ENCODE measurements around the gene RYR3.

Gene RYR3

DNA sequence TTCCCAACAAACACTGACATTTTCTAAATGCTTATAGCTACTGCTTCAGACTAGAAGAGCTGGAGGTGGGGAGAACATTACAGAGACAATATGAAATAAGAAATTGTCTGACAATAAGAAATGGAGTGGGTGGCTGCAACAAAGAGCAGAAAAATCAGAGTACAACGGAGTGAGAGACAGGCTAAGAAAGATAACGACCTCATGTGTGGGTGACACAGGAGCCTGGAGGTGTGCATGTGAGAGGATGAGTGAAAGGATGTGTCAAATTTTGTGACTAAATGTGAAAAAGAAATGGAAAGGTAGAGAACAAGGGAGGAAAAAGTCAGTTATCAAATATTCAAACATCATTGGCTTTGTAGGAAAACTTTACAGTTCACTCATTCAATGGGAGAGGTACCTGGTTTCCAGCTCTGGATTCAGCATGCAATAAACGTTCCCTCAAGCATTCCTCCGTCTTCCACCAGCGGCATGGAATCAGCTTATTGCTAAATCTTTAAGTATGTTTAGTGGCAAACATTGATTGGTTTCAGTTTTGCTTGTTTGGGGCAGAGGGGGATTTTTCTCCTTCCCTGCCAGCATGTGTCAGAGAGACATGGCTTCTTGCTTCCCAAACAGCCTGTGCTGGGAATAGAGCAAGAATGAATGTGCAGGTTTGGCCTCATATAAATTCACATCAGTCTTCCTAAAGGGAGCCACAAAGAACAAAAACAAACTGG is 553.8 kb downstream of the RYR3 start:
- DNase-seq (ENCODE audit: low read depth in 3 of 3, low spot score in 1 of 3), result no peak

DNA sequence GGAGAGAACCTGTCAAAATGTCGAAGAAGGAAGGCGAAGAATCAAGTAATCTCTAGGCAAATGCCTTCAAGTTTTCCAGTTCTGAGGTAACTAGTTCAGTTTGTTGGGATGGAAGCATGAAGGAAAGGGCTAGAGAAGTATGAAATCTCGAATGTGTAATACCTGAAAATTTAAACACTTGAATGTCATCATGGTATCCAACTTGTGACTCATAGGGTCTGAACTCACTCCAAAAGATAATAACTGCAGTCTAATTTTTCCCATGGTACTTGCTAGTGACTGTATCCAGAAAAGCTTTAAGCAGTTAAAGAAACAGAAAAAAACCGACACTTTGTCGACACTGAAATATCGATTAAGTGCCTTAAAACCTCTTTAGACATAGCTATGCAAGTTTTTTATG is 554.6 kb downstream of the RYR3 start:
- DNase-seq (ENCODE audit: low read depth in 3 of 3, low spot score in 1 of 3), result no peak

DNA sequence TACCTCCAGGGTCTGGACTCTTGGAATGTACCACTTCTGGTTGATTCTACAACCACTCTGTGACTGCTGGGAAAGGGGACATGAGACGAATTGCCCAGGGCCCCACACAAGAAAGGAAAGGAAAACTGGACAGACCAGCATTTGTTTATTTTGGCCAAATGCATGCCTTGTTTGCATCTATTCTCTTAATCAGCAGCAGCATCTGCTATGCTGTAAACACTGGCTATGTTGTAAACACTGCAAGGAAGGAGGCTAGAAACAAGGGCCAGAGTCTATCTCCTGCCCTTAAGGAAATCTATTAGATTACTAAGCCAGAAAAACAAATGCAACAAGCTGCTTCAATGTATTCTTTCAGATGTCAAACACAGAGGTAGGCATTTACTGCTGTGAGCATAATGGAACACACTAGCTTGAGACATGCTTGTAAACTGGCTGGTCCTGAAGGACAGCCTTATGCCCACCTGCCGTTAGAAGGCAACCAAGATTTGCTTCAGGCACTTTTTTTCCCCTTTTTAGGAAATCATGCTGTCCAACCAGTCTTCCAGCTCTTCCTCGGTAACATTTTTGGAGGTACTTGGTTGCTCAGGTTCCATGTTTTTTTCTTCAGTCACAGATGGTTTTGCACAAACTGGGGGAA is 555.5 kb downstream of the RYR3 start:
- DNase-seq (ENCODE audit: low read depth in 3 of 3, low spot score in 1 of 3), result no peak

DNA sequence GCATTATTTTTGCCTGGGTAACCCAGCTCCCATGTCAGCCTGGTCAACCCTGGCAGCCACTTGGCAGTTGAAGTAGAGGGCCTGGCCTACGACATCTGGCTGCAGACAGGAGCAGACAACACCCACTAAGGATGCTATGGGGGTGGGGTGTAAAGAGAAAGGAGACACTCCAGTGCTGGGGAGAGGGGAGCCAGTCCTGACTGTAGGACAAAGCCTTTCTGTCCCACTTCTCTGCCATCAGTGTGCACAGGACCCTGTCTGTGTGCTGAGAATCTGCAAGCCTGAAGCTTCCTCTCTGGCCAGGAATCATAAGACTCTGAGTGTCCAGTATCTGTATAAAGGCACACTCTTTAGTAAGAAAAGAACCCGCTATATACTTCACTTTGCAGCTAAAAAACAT is 561.2 kb downstream of the RYR3 start:
- no peak for DNase-seq (ENCODE audit: low read depth in 3 of 3, low spot score in 1 of 3)

DNA sequence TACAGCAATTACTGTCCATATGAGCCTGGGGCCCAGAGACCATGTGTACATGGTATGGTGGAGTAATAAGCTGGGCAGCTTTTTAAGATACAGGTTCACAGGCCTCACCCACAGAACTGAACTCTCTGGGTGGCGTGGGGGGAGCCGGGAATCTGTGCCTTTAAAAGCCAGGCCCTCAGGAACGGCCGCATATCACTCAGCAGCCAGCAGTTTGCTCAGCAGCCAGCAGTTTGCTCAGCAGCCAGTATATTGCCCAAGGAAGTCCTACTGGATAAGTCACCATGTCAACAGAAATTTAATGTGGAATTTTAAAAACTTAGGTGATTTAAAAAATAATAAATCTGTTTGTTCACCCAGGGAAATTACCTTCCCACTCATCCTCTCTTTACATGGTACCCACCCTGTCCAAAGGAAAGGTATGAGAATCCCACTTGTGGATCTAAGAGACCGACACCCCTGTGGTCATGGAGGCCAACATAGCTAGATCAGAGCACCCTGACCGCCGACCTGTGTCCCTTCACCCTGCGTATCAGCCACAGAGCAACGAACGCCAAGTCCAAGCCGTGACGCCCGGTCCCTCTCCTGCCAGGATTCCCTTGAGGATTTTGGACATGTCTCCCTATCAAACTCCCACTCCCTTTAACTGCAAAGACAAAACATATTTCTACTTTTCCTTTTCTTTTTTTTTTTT is 561.8 kb downstream of the RYR3 start:
- no peak for DNase-seq (ENCODE audit: low read depth in 3 of 3, low spot score in 1 of 3)

DNA sequence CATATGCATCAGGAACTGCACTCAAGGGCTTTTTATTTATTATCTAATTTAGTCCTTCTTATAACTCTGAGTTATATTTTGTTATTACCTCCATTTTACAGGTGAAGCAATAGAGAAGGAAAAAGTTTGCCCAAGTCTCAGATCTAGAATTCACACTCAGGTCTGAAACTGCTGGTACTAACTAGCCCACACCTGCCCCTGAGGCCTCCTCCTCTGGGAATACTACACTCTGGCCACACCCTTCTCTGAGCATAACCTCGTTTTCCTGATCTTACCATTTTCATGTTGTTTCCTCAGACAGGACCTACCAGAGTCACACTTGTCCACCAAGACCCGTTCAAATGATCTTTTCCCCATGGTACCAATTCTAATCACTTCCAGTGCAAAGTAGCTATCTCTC is 563.4 kb downstream of the RYR3 start:
- DNase-seq (ENCODE audit: low read depth in 3 of 3, low spot score in 1 of 3), result no peak

DNA sequence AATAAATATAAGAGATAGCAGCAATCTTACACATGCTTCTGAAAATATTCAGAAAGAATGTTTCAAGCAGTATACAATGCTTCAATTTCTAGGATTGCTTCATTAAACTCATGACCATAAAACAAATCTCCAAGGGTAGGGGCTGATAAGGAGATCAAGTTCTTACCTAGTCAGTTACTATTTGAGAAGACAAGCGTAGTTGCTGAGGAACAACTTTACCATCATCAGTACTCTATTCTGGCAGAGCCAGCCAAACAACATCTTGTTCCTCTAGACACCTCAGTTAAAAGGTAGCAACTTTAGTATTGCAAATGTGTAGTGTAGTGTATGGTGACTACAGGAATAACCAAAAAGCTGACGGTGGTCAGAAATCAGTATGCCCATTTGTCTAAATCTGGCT is 572.2 kb downstream of the RYR3 start:
- DNase-seq (ENCODE audit: low read depth in 3 of 3, low spot score in 1 of 3), result no peak

DNA sequence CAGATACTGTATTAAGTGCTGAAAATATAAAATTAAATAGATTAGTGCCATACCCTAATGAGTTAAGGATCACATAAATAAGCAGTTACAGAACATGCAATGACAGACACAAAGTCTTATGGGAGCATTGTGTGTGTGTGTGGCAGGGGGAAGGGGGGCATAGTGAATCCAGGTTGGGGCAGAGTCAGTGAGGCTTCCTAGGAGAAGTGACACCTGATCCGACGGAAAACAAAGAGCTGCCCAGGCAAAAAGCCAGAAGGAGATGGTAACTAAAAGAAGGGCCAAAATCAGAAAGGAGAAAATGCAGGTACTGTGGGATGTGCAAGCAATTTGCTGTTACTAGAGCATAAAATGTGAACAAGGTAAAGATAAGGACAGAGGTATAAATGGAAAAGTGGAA is 577.4 kb downstream of the RYR3 start:
- no peak for DNase-seq (ENCODE audit: low read depth in 3 of 3, low spot score in 1 of 3)

DNA sequence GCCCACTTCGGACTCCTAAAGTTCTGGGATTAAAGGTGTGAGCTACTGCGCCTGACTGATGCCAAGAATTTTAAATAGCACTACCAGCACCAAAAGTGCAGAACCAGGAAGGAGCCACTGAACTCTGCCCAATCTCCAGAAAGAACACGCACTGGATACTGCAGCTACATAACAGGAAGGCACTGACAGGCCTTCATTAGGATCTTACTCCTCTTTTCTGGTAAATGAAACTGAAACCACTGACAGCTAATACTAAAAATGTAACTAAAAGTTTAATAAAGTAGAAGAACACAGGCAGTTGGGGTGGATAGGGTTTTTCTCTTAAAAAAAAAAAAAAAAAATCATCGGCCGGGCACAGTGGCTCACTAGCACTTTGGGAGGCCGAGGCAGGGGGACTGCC is 583.4 kb downstream of the RYR3 start:
- DNase-seq (ENCODE audit: low read depth in 3 of 3, low spot score in 1 of 3), result no peak

DNA sequence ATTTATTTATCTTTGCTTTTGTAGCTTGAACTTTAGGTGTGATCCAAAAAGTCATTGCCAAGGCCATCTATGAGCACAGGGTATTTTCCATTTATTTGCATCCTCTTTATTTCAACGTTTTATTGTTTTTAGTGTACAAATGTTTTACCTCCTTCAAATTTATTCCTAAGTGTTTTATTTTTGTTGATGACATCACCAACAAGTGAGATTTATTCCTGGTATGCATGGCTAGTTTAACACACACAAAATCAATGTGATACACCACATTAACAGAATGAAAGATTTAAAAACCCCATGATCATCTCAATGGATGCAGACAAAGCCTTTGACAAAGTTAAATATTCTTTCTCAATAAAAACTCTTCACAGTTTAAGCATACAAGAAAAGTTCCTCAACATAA is 591.3 kb downstream of the RYR3 start:
- no peak for DNase-seq (ENCODE audit: low read depth in 3 of 3, low spot score in 1 of 3)

DNA sequence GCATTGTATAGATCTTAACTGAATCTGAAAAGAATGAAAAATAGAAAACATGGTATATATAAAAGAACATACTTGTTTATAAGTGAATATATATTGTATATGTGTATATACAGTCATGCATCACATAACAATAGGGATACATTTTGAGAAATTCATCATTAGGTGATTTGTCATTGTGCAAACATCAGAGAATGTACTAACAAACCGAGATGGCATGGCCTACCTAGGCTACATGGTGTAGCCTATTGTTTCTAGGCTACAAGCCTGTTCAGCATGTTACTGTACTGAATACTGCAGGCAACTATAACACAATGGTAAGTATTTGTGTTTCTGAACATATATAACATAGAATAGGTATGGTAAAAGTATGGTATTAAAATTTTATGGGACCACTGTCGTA is 592.9 kb downstream of the RYR3 start:
- no peak for DNase-seq (ENCODE audit: low read depth in 3 of 3, low spot score in 1 of 3)

DNA sequence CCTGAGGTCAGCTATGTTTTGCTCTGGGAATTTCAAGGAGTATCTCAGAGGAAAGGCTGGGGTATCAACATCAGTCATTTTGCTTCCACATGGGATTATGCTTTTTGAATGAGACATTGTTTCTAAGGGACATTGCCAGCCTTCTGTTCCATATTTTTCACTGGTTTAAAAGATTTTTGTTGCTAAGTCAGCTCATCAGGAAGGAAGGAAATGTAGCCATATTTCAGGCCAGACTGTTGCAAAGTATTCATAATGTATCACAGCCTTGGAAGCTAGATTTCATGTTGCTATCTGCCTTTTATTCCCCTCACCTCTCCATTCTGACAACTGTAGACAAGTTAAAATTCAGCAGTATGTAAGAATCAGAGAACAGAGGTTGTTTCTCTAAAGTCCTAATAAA is 596.6 kb downstream of the RYR3 start:
- no peak for DNase-seq (ENCODE audit: low read depth in 3 of 3, low spot score in 1 of 3)

DNA sequence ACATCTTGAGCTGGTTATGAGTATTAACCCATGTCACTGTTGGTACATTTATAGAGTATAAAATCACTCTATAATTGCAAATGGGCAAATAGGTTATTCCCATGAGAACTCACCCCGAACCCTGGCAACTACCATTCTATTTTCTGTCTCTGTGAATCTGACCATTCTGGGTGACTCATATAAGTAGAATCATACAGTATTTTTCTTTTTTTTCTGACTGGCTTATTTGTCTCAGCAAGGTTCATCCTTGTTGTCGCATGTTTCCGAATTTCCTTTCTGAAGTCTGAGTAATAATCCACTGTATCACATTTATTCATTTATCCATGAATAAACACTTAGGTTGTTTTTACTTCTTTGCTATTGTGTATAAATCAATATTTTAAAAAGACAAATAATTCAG is 597.6 kb downstream of the RYR3 start:
- DNase-seq (ENCODE audit: low read depth in 3 of 3, low spot score in 1 of 3), result no peak

DNA sequence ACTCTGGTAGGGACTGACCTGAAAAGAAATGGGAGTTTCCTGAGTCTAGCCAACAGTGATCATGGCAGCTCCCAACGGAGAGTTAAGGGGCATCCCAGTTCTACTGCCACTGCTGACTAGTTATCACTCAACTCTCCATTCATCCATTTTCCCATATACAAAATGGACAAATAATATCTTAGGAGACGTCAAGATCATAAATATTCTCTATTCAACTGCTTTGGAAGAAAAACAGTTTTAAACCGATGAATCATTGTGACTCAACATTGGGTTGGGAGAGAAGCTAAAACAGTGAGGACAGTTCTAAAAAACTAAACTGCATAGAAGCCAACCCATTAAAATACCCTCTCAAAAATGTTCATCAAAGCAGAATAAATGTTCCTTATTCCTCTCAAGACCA is 600.0 kb downstream of the RYR3 start:
- DNase-seq (ENCODE audit: low read depth in 3 of 3, low spot score in 1 of 3), result no peak

DNA sequence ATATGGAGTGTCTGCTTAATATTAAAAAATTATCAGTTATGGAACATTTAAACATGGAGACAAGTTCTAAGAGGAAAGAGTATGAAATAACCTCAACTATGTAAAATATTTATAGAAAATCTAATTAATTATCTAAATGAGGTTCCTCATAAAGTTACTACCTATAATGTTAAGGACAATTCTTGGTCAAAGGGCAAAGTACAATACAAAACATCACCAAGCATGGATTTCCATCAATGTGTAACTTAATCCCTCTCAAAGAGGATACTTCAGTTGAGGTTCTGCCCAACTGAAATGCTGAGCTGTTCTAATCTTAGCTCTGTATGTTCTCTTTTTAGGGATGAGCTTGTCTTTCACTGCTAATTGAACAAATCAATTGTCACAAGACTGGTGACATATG is 601.6 kb downstream of the RYR3 start:
- no peak for DNase-seq (ENCODE audit: low read depth in 3 of 3, low spot score in 1 of 3)

DNA sequence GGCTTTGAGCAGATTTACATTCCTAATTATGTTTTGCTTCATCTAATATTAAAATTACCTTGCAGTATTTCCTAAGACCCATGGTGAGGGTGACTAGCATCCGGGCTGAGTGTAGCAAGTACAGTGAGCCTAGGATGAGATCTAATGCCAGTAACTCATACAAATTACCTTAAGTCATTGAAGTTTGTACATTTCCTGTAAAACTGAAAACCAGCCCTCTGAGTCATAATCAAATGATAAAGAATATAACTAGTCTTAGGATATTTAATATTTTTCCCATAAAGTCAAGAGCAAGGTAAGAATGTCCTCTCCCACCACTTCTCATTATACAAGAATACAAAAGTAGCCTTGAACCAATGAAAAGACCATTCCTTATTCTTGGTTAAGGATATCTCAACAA is 602.7 kb downstream of the RYR3 start:
- no peak for DNase-seq (ENCODE audit: low read depth in 3 of 3, low spot score in 1 of 3)

Measured in stimulated activated CD4-positive, alpha-beta T cell treated with anti-CD3 and anti-CD28 coated beads, TNF-alpha, amount 100 ng/mL, for 1 hour (primary cell).